Tibial nerve (tissue), 4 donors: ENCODE results near the gene UGT1A7. TPM values are rescaled to one million over a fixed set of nuclear protein-coding genes. Genes with fewer than 3 reads are reported as not detected.

Source experiments
- DNase-seq, 2 donors: peaks; one replicate each; pipeline ENCODE4 v3.0.0-alpha.2; 2019; ENCODE audit warnings: low spot score in 2 of 2
- H3K27ac ChIP-seq, 4 donors: fragments of 200-600 bp; sonication (generic) in 3 of 4; one replicate each; pipeline ENCODE4 v1.5.1; 2017 to 2019; ENCODE audit warnings: mild to moderate bottlenecking in 1 of 4
- H3K27me3 ChIP-seq, 2 donors: fragments of 200-600 bp; sonication (generic) in 1 of 2; one replicate each; pipeline versions ENCODE4 v1.5.1 to v1.6.0; 2017 to 2019
- H3K36me3 ChIP-seq, 3 donors: fragments of 200-600 bp; sonication (generic); one replicate each; pipeline ENCODE4 v1.5.1; 2018 to 2019
- H3K4me1 ChIP-seq, 4 donors: fragments of 200-600 bp; sonication (generic) in 3 of 4; one replicate each; pipeline ENCODE4 v1.5.1; 2017 to 2019
- H3K4me3 ChIP-seq, 4 donors: fragments of 200-600 bp; sonication (generic) in 3 of 4; one replicate each; pipeline ENCODE4 v1.5.1; 2017 to 2019; ENCODE audit warnings: mild to moderate bottlenecking in 1 of 4, moderate library complexity in 1 of 4
- H3K9me3 ChIP-seq, 4 donors: fragments of 200-600 bp; sonication (generic) in 3 of 4; one replicate each; pipeline ENCODE4 v1.5.1; 2017 to 2019
- EP300 ChIP-seq, 2 donors: sonication (generic); formaldehyde crosslinking; IDR thresholded peaks; one replicate each; pipeline ENCODE4 v1.6.1; 2017; ENCODE audit warnings: antibody characterized with exemption in 2 of 2, mild to moderate bottlenecking in 1 of 2
- POLR2A ChIP-seq, 2 donors: fragments of 450-650 bp; IDR thresholded peaks; one replicate each; pipeline ENCODE4 v1.6.1; 2017; ENCODE audit warnings: antibody characterized with exemption in 2 of 2, mild to moderate bottlenecking in 2 of 2, moderate library complexity in 2 of 2
- WGBS, 2 donors: methylation state at CpG; one replicate each; pipeline ENCODE4 v1.1.5; 2018; 5-methylcytosine and 5-hydroxymethylcytosine counted together
- total RNA-seq, 4 donors: library from RNA; depleted of rRNA; stranded (reverse); fragments of >200 nt; gene quantifications; one replicate each; pipeline ENCODE4 v1.1.0, GENCODE V29; 2016
- TF ChIP-seq, protein P1 (sequence below), 5 experiments: fragments of 200-600 bp in 3 of 5; fragments of 450-650 bp in 2 of 5; sonication (generic) in 3 of 5; IDR thresholded peaks; one replicate each; pipeline ENCODE4 v1.5.1; 2016 to 2019; ENCODE audit warnings: antibody characterized with exemption in 5 of 5, mild to moderate bottlenecking in 3 of 5, moderate library complexity in 2 of 5

UGT1A7 gene
- total RNA-seq, 4 donors from 2014 or later, result not detected

DNA sequence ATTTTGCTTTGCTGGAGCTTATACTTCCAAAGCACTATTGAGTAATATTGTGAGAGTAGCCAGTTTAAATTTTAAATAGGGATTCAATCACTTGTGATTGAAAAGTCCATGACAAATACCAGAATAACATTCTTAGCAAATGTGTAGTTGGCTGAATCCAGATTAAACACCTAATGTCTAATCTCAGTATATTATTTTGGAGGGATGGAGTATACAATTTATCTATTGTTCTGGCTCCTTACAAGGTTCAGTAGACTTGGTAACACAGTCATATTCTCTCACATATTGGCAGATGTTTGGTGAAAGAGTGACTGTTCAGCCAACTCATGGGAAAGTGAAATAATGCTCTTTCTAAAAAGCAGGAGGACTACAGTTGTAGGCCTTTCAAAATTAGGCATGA lies 7.8 kb upstream of the UGT1A7 start:
- Histone ChIP-seq H3K9me3 (no peaks in the 10 kb centered on the region), H3K36me3 (no peaks in the 10 kb centered on the region), H3K4me1 (no peaks in the 10 kb centered on the region), H3K27ac (no peak overlapping the region), H3K4me3 (no peak overlapping the region), H3K27me3 (no peaks in the 10 kb centered on the region)
- DNase-seq, result no peak
- TF ChIP-seq, protein P1, sequence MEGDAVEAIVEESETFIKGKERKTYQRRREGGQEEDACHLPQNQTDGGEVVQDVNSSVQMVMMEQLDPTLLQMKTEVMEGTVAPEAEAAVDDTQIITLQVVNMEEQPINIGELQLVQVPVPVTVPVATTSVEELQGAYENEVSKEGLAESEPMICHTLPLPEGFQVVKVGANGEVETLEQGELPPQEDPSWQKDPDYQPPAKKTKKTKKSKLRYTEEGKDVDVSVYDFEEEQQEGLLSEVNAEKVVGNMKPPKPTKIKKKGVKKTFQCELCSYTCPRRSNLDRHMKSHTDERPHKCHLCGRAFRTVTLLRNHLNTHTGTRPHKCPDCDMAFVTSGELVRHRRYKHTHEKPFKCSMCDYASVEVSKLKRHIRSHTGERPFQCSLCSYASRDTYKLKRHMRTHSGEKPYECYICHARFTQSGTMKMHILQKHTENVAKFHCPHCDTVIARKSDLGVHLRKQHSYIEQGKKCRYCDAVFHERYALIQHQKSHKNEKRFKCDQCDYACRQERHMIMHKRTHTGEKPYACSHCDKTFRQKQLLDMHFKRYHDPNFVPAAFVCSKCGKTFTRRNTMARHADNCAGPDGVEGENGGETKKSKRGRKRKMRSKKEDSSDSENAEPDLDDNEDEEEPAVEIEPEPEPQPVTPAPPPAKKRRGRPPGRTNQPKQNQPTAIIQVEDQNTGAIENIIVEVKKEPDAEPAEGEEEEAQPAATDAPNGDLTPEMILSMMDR (IDR thresholded peaks at IDR 0.05), result no peak
- TF ChIP-seq POLR2A (IDR thresholded peaks at IDR 0.05) (no peak), EP300 (IDR thresholded peaks at IDR 0.05) (no peak)

DNA sequence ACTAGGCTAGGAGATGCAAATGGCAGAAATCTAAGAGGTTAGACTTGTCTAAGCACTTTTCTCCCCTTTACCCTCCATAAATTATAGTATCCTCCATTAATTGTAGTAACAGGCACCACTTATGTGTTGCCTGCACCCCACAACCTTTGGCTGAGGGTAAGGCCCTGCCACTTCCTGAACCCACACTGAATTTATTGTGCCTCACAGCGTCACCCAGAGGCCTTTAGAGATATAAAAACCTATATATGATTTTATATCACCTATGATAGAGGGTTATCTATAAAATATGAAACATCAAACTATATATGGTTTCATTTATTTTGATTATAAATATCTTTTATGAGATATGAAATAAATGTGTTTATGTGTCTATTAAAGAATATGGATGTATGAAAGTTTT lies 7.4 kb upstream of the UGT1A7 start:
- DNase-seq, result no peak
- no peak overlapping the region for H3K4me3 ChIP-seq
- H3K9me3 ChIP-seq, result no peaks in the 10 kb centered on the region
- TF ChIP-seq EP300 (IDR thresholded peaks at IDR 0.05) (no peak), POLR2A (IDR thresholded peaks at IDR 0.05) (no peak)
- TF ChIP-seq, protein P1 (IDR thresholded peaks at IDR 0.05), result no peak
- H3K27me3 ChIP-seq, result no peaks in the 10 kb centered on the region
- 38 to 63% methylated on average over 1 of the region's 1 CpG for WGBS, 2 donors
- no peak overlapping the region for H3K27ac ChIP-seq
- no peaks in the 10 kb centered on the region for H3K36me3 ChIP-seq
- H3K4me1 ChIP-seq, result no peaks in the 10 kb centered on the region

DNA sequence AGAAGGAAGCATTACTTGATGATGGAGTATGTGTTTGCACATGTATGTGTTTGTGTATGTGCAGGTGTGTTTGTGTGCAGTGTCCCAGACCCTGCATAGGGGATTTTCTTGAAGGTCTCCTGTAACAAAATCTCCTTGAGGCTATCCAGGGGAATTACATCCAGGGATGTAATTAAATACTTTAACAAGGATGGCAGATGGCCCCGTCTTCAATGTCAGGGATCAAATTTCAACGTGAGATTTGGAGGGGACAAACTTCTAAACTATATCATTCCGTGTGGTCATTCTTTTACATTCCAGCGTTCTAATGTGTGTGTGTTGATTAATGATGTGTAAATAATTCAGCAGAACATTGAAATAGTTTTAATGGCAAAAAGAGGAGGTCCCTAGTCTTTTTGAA lies 6.7 kb upstream of the UGT1A7 start:
- H3K27ac ChIP-seq, result no peak overlapping the region
- TF ChIP-seq EP300 (IDR thresholded peaks at IDR 0.05), result no peak
- TF ChIP-seq, protein P1 (IDR thresholded peaks at IDR 0.05), result no peak
- no peak for TF ChIP-seq POLR2A (IDR thresholded peaks at IDR 0.05)
- H3K4me1 ChIP-seq, result no peaks in the 10 kb centered on the region
- no peak overlapping the region for H3K4me3 ChIP-seq
- H3K9me3 ChIP-seq, result no peaks in the 10 kb centered on the region
- 41 to 47% methylated on average over 4 of the region's 4 CpGs for WGBS, 2 donors
- no peaks in the 10 kb centered on the region for H3K27me3 ChIP-seq
- no peaks in the 10 kb centered on the region for H3K36me3 ChIP-seq
- DNase-seq, result no peak

DNA sequence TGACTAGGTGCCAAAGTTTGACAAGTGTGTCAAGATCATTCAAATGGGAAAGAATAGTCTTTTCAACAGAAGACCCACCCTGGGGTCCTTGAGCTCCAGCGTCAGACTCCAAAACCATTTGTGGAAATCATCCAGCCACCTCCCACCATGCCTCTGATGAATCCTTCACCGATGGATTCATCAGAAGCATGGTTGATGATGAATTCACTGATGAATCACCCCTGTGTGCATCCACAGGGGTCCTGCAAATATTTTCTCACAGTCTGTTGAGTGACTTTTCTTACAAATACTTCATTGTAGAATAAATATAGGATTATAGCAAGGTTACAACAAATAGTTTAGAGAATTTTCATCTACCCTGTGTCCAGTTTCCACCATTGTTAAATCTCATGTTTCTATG lies 5.7 kb upstream of the UGT1A7 start:
- TF ChIP-seq POLR2A (IDR thresholded peaks at IDR 0.05) (no peak), EP300 (IDR thresholded peaks at IDR 0.05) (no peak)
- TF ChIP-seq, protein P1 (IDR thresholded peaks at IDR 0.05), result no peak
- H3K4me1 ChIP-seq, result no peaks in the 10 kb centered on the region
- no peaks in the 10 kb centered on the region for H3K9me3 ChIP-seq
- H3K36me3 ChIP-seq, result no peaks in the 10 kb centered on the region
- H3K27ac ChIP-seq, result no peak overlapping the region
- 72 to 77% methylated on average over 2 of the region's 2 CpGs for WGBS, 2 donors
- H3K27me3 ChIP-seq, result no peaks in the 10 kb centered on the region
- H3K4me3 ChIP-seq, result no peak overlapping the region
- DNase-seq, result no peak

DNA sequence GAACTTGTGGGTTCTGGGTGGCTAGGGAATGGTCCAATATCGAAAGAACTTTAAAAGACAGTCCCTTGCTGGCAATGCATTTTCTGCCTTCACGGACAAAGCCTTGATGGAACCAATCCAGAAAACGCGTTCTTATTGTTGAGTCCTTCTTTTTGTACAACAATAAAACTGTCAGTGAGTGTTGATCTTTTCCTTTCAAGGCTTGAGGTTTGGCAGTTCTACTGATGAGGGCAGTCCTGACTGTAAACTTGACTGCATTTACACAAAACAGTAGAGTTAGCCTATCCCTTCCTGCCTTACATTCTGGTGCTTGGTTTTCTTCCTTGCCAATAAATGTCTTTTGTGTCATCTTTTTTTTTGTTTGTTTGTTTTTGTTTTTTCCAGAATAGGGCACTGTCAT lies 2.5 kb upstream of the UGT1A7 start:
- DNase-seq, result no peak
- 72 to 82% methylated on average over 4 of the region's 4 CpGs for WGBS, 2 donors

More for the DNA sequence above, 2.5 kb upstream of the UGT1A7 start:
- H3K4me1 ChIP-seq, result no peaks in the 10 kb centered on the region
- no peak overlapping the region for H3K27ac ChIP-seq
- no peak overlapping the region for H3K4me3 ChIP-seq
- H3K36me3 ChIP-seq, result no peaks in the 10 kb centered on the region
- no peaks in the 10 kb centered on the region for H3K9me3 ChIP-seq
- H3K27me3 ChIP-seq, result no peaks in the 10 kb centered on the region
- no peak for TF ChIP-seq POLR2A (IDR thresholded peaks at IDR 0.05)
- TF ChIP-seq, protein P1 (IDR thresholded peaks at IDR 0.05), result no peak
- TF ChIP-seq EP300 (IDR thresholded peaks at IDR 0.05), result no peak
